RWPE2 (cell line): ENCODE data around the gene IPO5.

Experiments used
- ATAC-seq: fragments of 200-7000 bp; cut with Tn5 transposase; 3 replicates; pipeline ENCODE4 v1.9.1; 2021; ENCODE audit warnings: low read depth
- DNase-seq: peaks from one replicate; pipeline ENCODE4 v3.0.0-alpha.2; 2020; ENCODE audit warnings: low spot score
- H3K27ac ChIP-seq: fragments of 450-650 bp; 2 replicates; pipeline ENCODE4 v1.5.1; 2017; ENCODE audit warnings: mild to moderate bottlenecking; ENCODE audit not compliant: poor library complexity, severe bottlenecking
- H3K27me3 ChIP-seq: fragments of 250-450 bp; sonication (Bioruptor Pico); 2 replicates; pipeline ENCODE4 v1.5.1; 2021; ENCODE audit warnings: mild to moderate bottlenecking, moderate library complexity; ENCODE audit not compliant: insufficient read depth, poor library complexity, severe bottlenecking
- H3K36me3 ChIP-seq: fragments of 250-450 bp; sonication (Bioruptor Pico); 2 replicates; pipeline ENCODE4 v1.5.1; 2020; ENCODE audit warnings: low read depth, mild to moderate bottlenecking, moderate library complexity
- H3K4me1 ChIP-seq: fragments of 250-450 bp; sonication (Bioruptor Pico); 2 replicates; pipeline ENCODE4 v1.5.1; 2021; ENCODE audit warnings: mild to moderate bottlenecking, moderate library complexity; ENCODE audit not compliant: insufficient read depth, poor library complexity, severe bottlenecking
- H3K4me3 ChIP-seq: fragments of 250-450 bp; sonication (Bioruptor Pico); 2 replicates; pipeline ENCODE4 v1.5.1; 2021; ENCODE audit warnings: mild to moderate bottlenecking, moderate library complexity; ENCODE audit not compliant: severe bottlenecking
- H3K9me3 ChIP-seq: fragments of 250-450 bp; sonication (Bioruptor Pico); 2 replicates; pipeline ENCODE4 v1.5.1; 2021; ENCODE audit warnings: mild to moderate bottlenecking, moderate library complexity; ENCODE audit not compliant: severe bottlenecking
- CTCF ChIP-seq: fragments of 450-650 bp; IDR thresholded peaks from one replicate; pipeline ENCODE4 v1.5.1; 2017; ENCODE audit warnings: mild to moderate bottlenecking, moderate library complexity; ENCODE audit not compliant: poor library complexity, severe bottlenecking

The IPO5 gene

GRCh38 chr13:97913206-97913605 is 40.3 kb upstream of the IPO5 start:
- Histone ChIP-seq H3K4me1 (no peaks in the 10 kb centered on the region), H3K27ac (no peak overlapping the region), H3K36me3 (no peaks in the 10 kb centered on the region), H3K27me3 (no peaks in the 10 kb centered on the region), H3K4me3 (no peak overlapping the region), H3K9me3 (no peaks in the 10 kb centered on the region)
- DNase-seq (no peak), ATAC-seq (no peak)
- no peak for TF ChIP-seq CTCF

- TF ChIP-seq CTCF: no peak
- H3K27ac ChIP-seq: no peak overlapping the region
- no peaks in the 10 kb centered on the region for H3K9me3 ChIP-seq
- no peak for DNase-seq
- no peaks in the 10 kb centered on the region for H3K4me1 ChIP-seq
- no peaks in the 10 kb centered on the region for H3K27me3 ChIP-seq
- H3K36me3 ChIP-seq: no peaks in the 10 kb centered on the region
- no peak for ATAC-seq
- H3K4me3 ChIP-seq: no peak overlapping the region
Observed at GRCh38 chr13:97914540-97914939, 38.9 kb upstream of the IPO5 start.

- Histone ChIP-seq H3K27me3 (no peaks in the 10 kb centered on the region), H3K4me3 (no peak overlapping the region), H3K9me3 (no peaks in the 10 kb centered on the region), H3K4me1 (no peaks in the 10 kb centered on the region), H3K36me3 (no peaks in the 10 kb centered on the region), H3K27ac (no peak overlapping the region)
- TF ChIP-seq CTCF: no peak
- no peak for DNase-seq
- ATAC-seq: no peak
Observed at GRCh38 chr13:97921176-97921816, 32.2 kb upstream of the IPO5 start.

GRCh38 chr13:97928301-97928700 is 25.2 kb upstream of the IPO5 start:
- no peak overlapping the region for H3K4me3 ChIP-seq
- no peak for ATAC-seq
- DNase-seq: no peak
- H3K9me3 ChIP-seq: no peaks in the 10 kb centered on the region
- H3K27me3 ChIP-seq: no peaks in the 10 kb centered on the region
- H3K4me1 ChIP-seq: no peaks in the 10 kb centered on the region
- no peak for TF ChIP-seq CTCF
- H3K27ac ChIP-seq: no peak overlapping the region
- H3K36me3 ChIP-seq: no peaks in the 10 kb centered on the region

GRCh38 chr13:97932036-97932435 is 21.4 kb upstream of the IPO5 start:
- Histone ChIP-seq H3K4me1 (no peaks in the 10 kb centered on the region), H3K9me3 (no peaks in the 10 kb centered on the region), H3K4me3 (no peak overlapping the region), H3K27ac (no peak overlapping the region), H3K27me3 (no peaks in the 10 kb centered on the region), H3K36me3 (no peaks in the 10 kb centered on the region)
- DNase-seq (no peak), ATAC-seq (no peak)
- TF ChIP-seq CTCF: no peak
